G401 (cell line): ENCODE data around the gene GDPD4. TPM values are rescaled to one million over a fixed set of nuclear protein-coding genes. Genes with fewer than 3 reads are reported as not detected.

Experiments
- DNase-seq: peaks from one replicate; pipeline ENCODE4 v3.0.0-alpha.2; 2015; ENCODE audit warnings: low spot score
- in situ Hi-C: cut with HindIII; loops from 2 replicates; pipeline ENCODE4 v1.10.0; 2016; ENCODE audit warnings: low sequenced_read_pairs, mixed read lengths
- total RNA-seq: library from RNA; depleted of rRNA; stranded (reverse); fragments of >200 nt; shearing (Covaris generic); gene quantifications from 2 replicates; pipeline ENCODE4 v1.2.3, GENCODE V29; 2014

The GDPD4 gene
- total RNA-seq, 1 experiment from 2014 or later, result not detected

DNA sequence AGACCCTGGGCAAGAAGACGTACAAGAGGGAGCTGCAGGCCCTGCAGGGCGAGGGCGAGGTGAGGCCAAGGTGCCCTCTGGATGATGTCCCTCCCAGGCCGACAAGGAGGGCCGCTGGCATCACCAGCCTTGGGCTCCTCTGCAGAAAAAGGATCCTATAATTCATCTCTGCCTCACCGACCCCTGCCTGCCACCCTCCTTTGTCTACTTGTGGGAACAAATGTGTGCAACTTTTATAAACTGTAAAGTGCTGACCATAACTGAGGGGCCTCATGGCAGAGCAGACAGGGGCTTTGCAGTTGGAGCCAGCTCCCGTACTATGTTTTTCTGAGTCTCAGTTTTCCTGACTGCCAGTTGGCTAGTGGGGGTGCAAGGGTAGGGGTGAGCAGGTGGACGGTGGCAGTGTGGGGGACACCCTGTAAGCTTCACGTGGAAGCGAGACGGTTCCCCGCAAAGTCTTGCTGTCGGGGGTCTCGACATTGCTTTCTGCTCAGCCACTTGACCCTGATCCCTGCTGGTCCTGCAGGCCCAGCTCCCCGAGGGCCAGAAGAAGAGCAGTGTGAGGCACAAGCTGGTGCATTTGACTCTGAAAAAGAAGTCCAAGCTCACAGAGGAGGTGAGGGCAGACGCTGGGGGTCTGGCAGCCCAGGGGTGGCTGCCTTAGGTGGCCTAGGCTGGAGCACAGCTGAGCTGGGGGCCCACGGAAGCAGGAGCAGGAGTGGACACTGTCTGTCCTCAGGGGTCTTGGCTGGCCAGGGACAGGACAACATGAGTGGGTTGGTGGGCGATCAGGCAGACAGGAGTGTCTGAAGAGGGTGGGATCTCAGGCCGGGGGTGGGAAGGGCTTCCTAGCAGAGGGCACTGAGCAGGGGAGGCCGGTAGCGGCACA, 118.7 kb downstream of the GDPD4 start:
- no peak for DNase-seq
- in situ Hi-C loops, result no loop called here

DNA sequence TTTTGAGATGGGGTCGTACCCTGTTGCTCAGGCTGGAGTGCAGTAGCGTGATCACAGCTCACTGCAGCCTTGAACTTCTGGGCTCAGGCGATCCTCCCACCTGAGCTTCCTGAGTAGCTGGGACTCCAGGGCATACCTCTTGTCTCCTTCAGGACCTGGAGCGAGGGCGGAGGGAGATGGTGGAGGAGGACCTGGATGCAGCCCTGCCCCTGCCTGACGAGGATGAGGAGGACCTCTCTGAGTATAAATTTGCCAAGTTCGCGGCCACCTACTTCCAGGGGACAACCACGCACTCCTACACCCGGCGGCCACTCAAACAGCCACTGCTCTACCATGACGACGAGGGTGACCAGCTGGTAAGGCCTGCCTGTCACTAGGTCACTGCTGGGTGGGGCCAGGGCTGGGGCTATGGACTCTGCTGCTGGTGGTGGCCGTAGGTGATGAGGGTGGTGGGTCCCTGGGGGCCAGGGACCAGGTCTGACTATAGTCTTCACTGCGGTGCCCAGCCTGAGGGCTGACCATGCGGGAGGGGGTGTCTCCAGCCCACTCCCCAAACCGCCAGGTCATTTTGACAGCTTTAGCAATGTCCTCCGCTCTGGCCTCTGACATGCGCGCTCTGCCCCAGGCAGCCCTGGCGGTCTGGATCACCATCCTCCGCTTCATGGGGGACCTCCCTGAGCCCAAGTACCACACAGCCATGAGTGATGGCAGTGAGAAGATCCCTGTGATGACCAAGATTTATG, 119.5 kb downstream of the GDPD4 start:
- no peak for DNase-seq
- in situ Hi-C loops, result no loop called here

- in situ Hi-C loops, result no loop called here
- DNase-seq, result no peak
Observed at GRCh38 chr11:77181226-77181625, 120.3 kb downstream of the GDPD4 start.

GRCh38 chr11:77180346-77180745, 121.1 kb downstream of the GDPD4 start:
- in situ Hi-C loops, result no loop called here
- no peak for DNase-seq

GRCh38 chr11:77179681-77180080, 121.8 kb downstream of the GDPD4 start:
- in situ Hi-C loops, result no loop called here
- DNase-seq, result no peak

- in situ Hi-C loops, result no loop called here
Observed at GRCh38 chr11:77179048-77179447, 122.4 kb downstream of the GDPD4 start.

DNA sequence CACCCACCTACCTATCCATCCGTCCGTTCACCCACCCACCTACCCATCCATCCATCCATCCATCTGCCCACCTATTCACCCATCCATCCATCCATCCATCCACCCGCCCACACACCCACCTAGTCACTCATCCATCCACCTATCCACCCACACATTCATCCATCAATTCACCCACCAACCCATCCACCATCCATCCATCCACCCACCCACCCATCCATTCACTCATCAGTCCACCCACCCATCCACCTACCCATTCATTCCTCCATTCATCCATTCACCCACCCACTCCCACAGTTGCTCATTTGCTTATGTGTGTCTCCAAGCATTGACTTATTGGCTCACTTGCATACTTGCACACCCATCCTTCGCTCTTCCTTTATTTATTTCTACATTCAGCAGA, 123.3 kb downstream of the GDPD4 start:
- in situ Hi-C loops, result no loop called here

More at GRCh38 chr11:77179048-77179447, 122.4 kb downstream of the GDPD4 start:
- DNase-seq, result peak; percentile 69

GRCh38 chr11:77176996-77177395, 124.5 kb downstream of the GDPD4 start:
- in situ Hi-C loops, result no loop called here

More for the DNA sequence above, 123.3 kb downstream of the GDPD4 start:
- DNase-seq, result no peak

DNA sequence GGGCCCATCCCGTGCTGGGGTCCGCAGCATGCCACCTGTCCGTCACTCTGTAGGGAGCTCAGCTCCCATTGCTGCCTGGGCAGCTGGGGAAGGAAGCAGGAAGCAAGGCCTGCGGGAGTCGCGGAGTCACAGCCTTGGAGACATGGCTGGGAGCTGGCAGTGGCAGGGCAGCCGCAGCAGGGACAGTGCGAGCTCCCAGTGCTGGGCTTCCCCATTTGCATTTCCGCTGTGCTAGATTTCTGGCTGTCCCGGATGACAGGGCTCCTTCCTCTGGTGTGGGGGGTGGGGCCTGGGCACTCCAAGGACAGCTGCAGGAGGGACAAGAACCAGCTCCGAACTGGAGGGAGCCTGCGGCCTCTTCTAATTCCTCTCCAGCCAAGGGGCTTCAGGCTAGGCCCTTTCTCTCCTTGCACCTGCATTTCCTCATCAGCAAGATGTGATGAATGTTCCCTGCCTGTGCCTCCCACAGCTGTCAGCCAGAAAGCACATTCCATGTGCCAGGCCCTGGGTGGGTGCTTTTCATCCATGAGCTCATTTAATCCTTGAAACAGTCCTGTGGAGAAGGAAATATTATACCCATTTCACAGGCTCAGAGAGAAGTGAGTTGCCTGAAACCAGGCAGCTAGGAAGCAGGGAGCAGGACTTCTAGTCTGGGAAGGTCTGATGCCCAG, 125.5 kb downstream of the GDPD4 start:
- no peak for DNase-seq
- in situ Hi-C loops, result no loop called here

More at GRCh38 chr11:77176996-77177395, 124.5 kb downstream of the GDPD4 start:
- no peak for DNase-seq

DNA sequence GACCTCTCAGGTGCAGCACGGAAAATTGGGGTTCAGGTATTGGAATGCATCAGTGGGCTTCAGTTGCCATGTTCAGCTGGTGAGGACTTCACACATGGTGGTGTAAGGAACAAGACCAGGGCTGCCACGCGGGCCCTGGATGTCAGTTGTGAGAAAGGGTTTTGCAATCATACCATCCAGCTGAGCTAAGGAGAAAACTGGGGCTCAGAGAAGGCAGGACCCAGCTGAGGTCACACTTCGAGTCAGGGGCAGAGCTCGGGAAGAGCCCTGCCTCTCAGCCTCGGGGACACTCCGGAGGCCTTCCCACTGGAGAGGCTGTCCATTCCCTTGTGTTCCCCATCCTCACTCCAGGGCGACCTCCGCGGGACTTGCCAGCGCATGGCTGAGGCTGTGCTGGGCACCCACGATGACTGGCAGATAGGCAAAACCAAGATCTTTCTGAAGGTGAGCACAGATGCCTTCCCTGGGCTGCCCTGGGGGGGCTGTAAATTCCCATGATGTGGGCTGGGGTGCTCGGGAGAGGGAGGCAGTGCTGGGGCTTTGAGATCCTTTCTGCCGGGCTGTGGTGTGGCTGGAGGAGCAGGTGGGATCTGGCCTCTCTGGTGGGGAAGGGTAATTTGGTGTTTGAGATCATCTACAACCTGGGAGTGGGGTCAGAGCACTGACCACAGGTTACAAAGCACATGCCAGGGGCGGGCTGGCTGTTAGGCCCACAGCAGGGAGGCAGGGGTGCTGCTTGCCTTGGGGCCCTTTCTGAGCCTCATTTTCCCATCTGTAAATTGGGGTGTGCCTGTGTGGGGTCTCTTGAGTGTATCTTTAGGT, 126.3 kb downstream of the GDPD4 start:
- in situ Hi-C loops, result no loop called here
- no peak for DNase-seq

DNA sequence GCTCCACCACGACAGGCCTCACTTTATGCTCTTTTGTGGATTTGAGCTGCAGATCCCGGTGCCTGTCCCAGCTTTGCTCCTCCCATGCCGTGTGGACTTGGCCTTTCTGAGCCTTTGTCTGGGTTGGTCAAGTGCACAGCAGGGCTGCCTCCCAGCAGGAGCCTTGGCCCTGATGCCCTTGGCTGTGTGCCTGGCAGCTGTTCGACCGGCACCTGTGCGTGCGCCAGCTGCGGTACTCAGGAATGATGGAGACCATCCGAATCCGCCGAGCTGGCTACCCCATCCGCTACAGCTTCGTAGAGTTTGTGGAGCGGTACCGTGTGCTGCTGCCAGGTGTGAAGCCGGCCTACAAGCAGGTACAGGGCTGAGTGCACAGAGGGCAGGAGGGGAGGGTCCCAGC, 126.9 kb downstream of the GDPD4 start:
- in situ Hi-C loops, result no loop called here
- no peak for DNase-seq

DNA sequence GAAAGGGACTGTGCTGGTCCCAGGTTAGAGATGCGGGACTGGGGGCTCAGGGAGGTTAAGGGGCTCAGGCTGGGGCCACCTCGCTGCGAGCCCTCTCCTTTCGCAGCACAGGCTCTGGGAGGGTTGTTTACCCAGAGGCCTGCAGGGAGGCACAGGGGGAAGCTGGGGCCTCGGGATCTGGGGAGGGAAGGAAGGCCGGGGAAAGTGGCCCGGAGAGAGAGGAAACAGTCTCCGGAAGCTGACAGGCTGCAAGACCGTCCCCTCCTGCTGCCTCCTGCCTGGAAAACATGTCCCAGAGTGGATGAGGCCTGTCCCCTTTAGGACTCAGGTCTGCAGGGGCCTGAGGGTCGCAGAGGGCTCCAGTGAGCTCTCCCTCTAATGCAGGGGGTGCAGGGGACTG, 128.0 kb downstream of the GDPD4 start:
- in situ Hi-C loops, result no loop called here
- DNase-seq, result no peak

DNA sequence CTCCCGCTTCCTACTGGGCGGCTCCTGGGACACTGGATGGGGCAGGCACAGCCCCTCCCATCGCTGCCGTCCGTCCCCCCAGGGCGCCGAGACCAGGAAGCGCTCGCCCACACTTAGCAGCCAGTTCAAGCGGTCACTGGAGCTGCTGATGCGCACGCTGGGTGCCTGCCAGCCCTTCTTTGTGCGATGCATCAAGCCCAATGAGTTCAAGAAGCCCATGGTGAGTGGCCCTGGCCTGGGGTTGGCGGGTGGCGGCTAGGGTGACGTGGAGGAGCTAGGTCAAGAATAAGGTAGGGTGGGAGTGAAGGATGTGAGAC, 128.9 kb downstream of the GDPD4 start:
- DNase-seq, result no peak
- in situ Hi-C loops, result no loop called here

DNA sequence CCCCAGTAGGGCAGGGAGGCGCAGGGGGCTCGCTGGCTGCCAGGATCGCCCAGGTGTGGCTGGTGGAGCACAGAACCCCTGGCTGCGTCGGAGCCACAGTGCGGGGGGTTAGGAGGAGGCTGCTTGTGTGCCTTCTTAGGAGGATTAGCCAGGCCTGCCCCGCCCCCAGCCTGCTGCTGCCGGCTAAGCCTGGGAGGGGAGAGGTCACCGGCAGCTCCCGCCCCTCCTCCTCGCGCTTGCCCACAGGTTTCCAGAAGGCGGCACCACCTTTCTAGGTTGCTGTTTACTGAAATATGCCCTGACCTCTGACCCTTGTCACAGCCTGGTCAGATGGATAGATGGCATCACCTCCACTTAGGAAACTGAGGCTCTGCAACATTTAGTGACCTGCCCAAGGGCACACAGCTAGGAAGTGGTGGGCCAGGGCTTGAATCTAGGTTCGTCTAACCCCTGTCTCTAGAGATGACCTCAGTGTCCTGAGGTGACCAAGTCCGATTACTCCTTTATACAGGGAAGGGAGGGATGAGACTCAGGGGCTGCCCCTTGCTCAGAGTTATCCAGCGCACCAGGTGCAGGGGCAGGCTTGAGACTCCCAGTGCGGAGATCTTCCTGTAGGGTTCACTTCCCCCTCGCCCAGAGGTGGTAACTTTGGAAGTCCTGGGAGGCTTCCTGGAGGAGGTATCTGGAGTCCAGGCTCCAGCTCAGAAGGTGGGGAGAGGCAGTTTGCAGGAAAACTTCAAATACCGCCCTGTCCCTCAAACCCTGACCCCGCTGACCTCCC, 129.4 kb downstream of the GDPD4 start:
- no peak for DNase-seq
- in situ Hi-C loops, result no loop called here

DNA sequence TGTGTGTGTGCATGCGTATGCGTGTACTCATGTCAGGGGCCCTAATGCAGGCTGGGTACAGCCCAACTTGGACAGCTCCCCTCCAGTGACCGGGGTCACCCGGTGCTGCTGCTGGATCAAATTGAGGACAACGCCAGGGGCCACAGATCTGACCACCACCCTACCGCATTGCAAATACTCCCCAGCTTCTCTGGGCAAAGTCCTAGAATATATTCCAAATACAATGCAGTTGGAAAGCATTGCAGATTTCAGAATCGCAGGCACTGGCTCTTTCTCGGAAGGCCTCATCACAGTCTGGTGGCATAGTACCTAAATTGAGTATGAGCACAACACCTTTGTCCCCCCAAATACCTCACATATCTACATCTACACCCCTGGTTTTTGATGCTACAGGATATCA, 130.2 kb downstream of the GDPD4 start:
- in situ Hi-C loops, result no loop called here
- no peak for DNase-seq

GRCh38 chr11:77170107-77170506, 131.4 kb downstream of the GDPD4 start:
- no peak for DNase-seq
- in situ Hi-C loops, result no loop called here

GRCh38 chr11:77167791-77168190, 133.7 kb downstream of the GDPD4 start:
- no peak for DNase-seq
- in situ Hi-C loops, result no loop called here

DNA sequence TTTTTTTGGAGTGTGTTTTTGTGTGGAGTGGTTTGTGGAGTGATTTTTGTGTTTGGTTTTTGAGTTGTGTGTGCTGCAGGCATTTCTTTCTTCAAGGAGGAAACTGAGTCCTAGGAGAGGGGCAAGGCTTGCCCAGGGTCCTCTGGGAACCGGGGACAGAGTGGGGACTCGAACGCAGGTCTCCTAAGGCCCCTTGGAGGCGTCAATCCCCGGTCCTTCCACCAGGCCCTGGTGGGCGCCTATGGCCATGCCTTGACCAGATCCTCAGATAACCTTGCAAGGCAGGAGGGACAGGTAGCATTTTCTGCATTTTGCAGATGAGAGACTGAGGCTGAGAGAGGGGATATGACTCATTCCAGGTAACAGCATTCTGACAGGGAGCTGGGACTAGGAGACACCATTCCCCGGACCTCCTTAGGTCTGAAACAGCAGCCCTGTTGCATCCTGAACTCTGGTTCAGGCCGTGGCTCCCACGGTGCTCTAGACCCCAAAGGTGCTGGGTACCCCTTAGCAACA, 134.3 kb downstream of the GDPD4 start:
- in situ Hi-C loops, result no loop called here
- DNase-seq, result no peak
